DMS153 treated with DMSO at 0.1 percent for 48 hours (cell line): ENCODE results near the gene COPS4.

Experiments used
- DNase-seq: peaks from one replicate; lab custom pipeline; 2025; ENCODE audit not compliant: unreplicated experiment; lab: John Stamatoyannopoulos, UW

Gene COPS4

DNA sequence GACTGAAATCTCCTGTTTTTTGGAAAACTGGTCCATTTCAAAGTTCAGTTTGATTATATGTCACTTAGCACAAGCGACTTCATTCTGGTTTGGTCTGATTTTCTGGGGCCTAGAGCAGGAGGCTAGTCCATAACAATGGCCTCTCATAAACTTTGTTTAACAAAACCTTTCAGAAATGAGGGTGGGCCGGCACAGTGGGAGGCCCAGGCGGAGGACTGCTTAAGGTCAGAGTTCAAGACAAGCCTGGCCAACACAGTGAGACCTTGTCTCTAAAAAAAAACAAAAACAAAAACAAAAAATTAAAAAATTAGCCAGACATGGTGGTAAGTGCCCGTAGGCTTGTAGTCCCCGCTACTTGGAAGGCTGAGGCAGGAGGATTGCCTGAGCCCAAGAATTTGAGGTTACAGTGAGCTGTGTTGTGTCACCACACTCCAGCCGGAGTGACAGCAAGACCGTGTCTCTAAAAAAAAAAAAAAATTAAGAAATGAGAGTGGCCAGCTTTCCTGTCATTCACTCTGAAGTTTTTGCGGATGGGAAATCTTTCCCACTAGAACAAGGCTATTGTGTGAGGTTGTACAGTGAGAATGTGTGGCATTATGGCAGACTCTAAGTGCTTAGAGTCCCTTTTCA lies 80.8 kb downstream of the COPS4 start:
- no peak for DNase-seq

DNA sequence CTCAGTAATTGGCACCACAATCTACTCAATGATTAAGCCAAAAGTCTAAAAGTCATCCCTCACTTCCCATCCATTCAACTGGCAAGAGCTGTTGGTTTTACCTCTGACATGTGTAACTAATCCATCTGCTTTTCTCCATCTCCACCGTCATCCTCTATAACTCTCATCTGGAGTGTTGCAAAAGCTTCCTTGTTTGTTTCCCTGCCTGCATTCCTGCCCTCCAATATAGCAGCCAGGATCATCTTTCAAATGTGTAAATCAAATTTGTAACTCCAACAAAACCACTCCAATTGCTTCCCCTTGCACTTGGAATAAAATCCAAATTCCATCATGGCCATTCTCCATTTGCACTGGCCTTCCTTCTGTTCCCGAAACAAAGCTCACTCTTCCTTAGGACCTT lies 83.9 kb downstream of the COPS4 start:
- DNase-seq: no peak

DNA sequence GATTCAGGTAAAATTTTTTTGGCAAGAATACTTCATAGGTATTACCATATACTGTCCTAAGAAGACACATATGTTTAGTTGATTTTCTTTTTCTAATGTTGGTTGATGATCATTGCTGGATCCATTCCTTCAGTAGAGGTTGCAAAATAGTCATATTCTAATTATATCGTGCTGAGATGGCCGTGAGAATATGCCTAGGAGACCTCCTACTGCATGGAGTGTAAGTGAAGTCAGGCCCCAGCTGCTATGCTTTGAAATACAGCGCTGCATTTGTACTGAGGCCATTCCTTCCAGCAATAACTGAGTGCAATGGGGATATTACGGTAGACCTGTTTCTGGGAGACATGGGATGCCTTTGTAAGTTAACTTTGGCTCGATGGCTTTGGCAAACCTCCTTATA lies 86.3 kb downstream of the COPS4 start:
- no peak for DNase-seq

DNA sequence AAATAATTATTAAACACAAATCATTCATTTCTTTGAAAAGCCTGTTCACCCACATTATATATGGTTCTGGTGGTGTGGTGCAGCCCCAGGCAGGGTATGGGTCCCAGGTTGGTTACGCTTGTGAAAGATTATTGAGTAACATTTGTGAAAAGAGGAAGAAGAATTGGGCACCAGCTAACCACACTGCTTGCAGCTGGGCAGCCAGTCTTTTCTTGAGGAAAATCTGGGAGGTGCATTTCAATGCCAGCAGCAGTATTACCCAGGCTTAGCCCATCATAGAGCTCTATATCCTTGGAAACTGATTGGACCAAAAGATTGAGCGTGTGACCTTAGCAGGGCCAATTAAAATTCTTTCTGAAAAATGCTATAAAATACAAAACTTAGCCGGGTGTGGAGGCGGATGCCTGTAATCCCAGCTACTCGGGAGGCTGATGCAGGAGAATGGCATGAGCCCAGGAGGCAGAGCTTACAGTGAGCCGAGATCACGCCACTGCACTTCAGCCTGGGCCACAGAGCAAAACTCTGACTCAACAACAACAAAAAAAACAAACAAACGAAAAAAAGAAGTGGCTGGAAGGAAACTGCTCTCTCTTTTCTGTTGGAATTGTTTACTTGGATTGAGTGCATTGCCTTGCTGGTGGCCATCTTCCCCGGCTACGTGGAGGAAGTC lies 89.3 kb downstream of the COPS4 start:
- no peak for DNase-seq
